Loucy (cell line): Measurements from ENCODE around the gene DHX40.

Source experiments
- CTCF ChIP-seq: fragments of 200-600 bp; sonication (generic); conservative IDR thresholded peaks from 2 replicates; pipeline ENCODE4 v1.5.1; 2014; ENCODE audit warnings: mild to moderate bottlenecking, antibody characterized with exemption, low read length
- EZH2phosphoT487 ChIP-seq: fragments of 200-600 bp; IDR thresholded peaks from 2 replicates; pipeline ENCODE4 v1.6.1; 2018; ENCODE audit warnings: antibody characterized with exemption, mild to moderate bottlenecking, moderate library complexity, borderline replicate concordance

GRCh38 chr17:59651346-59651745, 85.9 kb downstream of the DHX40 start:
- TF ChIP-seq CTCF: no peak
- TF ChIP-seq EZH2phosphoT487: no peak
